ENCODE data around the gene SSB. TPM values are rescaled to one million over a fixed set of nuclear protein-coding genes. Genes with fewer than 3 reads are reported as not detected.
"Not testable (repeated sequence)": the region's sequence is repeated elsewhere in the genome, so short reads cannot be mapped to it uniquely, and the experiment has no call there.

SSB gene
- total and polyA plus RNA-seq, 2 experiments from 2014 or later: 90.7 to 235 TPM

- no peak overlapping the region for H3K27ac ChIP-seq
- DNase-seq (ENCODE audit: low read depth in 1 of 2, low spot score in 1 of 2): peak in 1 of 2 donors; percentile 49
- peaks cover 22% of the 10 kb centered on the region for H3K4me1 ChIP-seq (ENCODE audit: low read depth)
- H3K36me3 ChIP-seq: peaks cover 23% of the 10 kb centered on the region
- no peak for TF ChIP-seq CTCF (IDR thresholded peaks at IDR 0.05; ENCODE audit: low read depth, low read length)
- H3K27me3 ChIP-seq: no peaks in the 10 kb centered on the region
- H3K4me3 ChIP-seq: no peak overlapping the region
- H3K9me3 ChIP-seq (ENCODE audit: low read depth): no peaks in the 10 kb centered on the region
These were observed 20.4 kb downstream of the SSB start for GRCh38 chr2:169819106-169819505.

GRCh38 chr2:169820101-169820500 lies 21.4 kb downstream of the SSB start:
- Histone ChIP-seq H3K36me3 (peaks cover 20% of the 10 kb centered on the region), H3K4me1 (ENCODE audit: low read depth) (peaks cover 22% of the 10 kb centered on the region)
- H3K4me3 ChIP-seq; H3K27me3 ChIP-seq; DNase-seq (ENCODE audit: low read depth in 1 of 2, low spot score in 1 of 2); H3K9me3 ChIP-seq (ENCODE audit: low read depth); H3K27ac ChIP-seq: not testable (repeated sequence)

- Histone ChIP-seq H3K27ac (no peak overlapping the region), H3K4me1 (ENCODE audit: low read depth) (peaks cover 25% of the 10 kb centered on the region), H3K27me3 (no peaks in the 10 kb centered on the region), H3K4me3 (no peak overlapping the region), H3K9me3 (ENCODE audit: low read depth) (no peaks in the 10 kb centered on the region), H3K36me3 (peaks cover 15% of the 10 kb centered on the region)
- no peak for DNase-seq (ENCODE audit: low read depth in 1 of 2, low spot score in 1 of 2)
- TF ChIP-seq CTCF (IDR thresholded peaks at IDR 0.05; ENCODE audit: low read depth, low read length): no peak
These were observed 23.4 kb downstream of the SSB start for GRCh38 chr2:169822036-169822435.

GRCh38 chr2:169822785-169823392 lies 24.2 kb downstream of the SSB start:
- DNase-seq (ENCODE audit: low read depth in 1 of 2, low spot score in 1 of 2): no peak
- no peaks in the 10 kb centered on the region for H3K9me3 ChIP-seq (ENCODE audit: low read depth)
- peaks cover 11% of the 10 kb centered on the region for H3K36me3 ChIP-seq
- H3K4me3 ChIP-seq: peak overlapping the region; percentile 68
- H3K4me1 ChIP-seq (ENCODE audit: low read depth): peaks cover 25% of the 10 kb centered on the region
- peak overlapping the region; percentile 80 for H3K27ac ChIP-seq
- H3K27me3 ChIP-seq: no peaks in the 10 kb centered on the region
- no peak for TF ChIP-seq CTCF (IDR thresholded peaks at IDR 0.05; ENCODE audit: low read depth, low read length)

GRCh38 chr2:169823996-169824372 lies 25.3 kb downstream of the SSB start:
- Histone ChIP-seq H3K36me3 (peaks cover 4% of the 10 kb centered on the region), H3K27ac (peak overlapping the region; percentile 80), H3K27me3 (no peaks in the 10 kb centered on the region), H3K4me1 (ENCODE audit: low read depth) (peaks cover 28% of the 10 kb centered on the region), H3K9me3 (ENCODE audit: low read depth) (no peaks in the 10 kb centered on the region), H3K4me3 (peak overlapping the region; percentile 68)
- no peak for TF ChIP-seq CTCF (IDR thresholded peaks at IDR 0.05; ENCODE audit: low read depth, low read length)
- DNase-seq (ENCODE audit: low read depth in 1 of 2, low spot score in 1 of 2): no peak

- peak; percentile 85 to 91 for DNase-seq (ENCODE audit: low read depth in 1 of 2, low spot score in 1 of 2)
- Histone ChIP-seq H3K27ac (peak within 1 kb of the TSS; percentile 80), H3K9me3 (ENCODE audit: low read depth) (no peaks in the 10 kb centered on the region), H3K36me3 (no peaks in the 10 kb centered on the region), H3K4me1 (ENCODE audit: low read depth) (peaks cover 33% of the 10 kb centered on the region), H3K27me3 (no peaks in the 10 kb centered on the region), H3K4me3 (peak within 1 kb of the TSS; percentile 68)
- peak; percentile 91 for TF ChIP-seq CTCF (IDR thresholded peaks at IDR 0.05; ENCODE audit: low read depth, low read length)
These were observed 26.0 kb downstream of the SSB start, which contains the start of gene METTL5 for GRCh38 chr2:169824373-169825333. Gene METTL5, minus strand, starts transcription at chr2:169824905. Its CDS starts 308 bp downstream, at chr2:169824597.

Measured in cardiac muscle cell (in vitro differentiated cells and primary cell).